HepG2 (cell line): ENCODE results near the gene MIDN. TPM values are rescaled to one million over a fixed set of nuclear protein-coding genes. Genes with fewer than 3 reads are reported as not detected.

Experiments used
- ARHGAP35 ChIP-seq: sonication (generic); formaldehyde crosslinking; IDR thresholded peaks from 2 replicates; pipeline ENCODE4 v1.9.0; 2022; ENCODE audit warnings: mild to moderate bottlenecking, inconsistent platforms, moderate library complexity, missing genetic modification reagents, borderline replicate concordance
- CBX1 ChIP-seq: IDR thresholded peaks from one replicate; pipeline ENCODE4 v1.6.1; 2016; ENCODE audit warnings: antibody characterized with exemption, low read depth
- CREB1 ChIP-seq, 2 experiments: fragments of 450-650 bp in 1 of 2; IDR thresholded peaks; 2 replicates each; pipeline ENCODE4 v1.6.1; 2016 to 2017; ENCODE audit warnings: control low read depth in 1 of 2, mild to moderate bottlenecking in 1 of 2, missing compliant biosample characterization in 1 of 2, missing genetic modification characterization in 1 of 2
- CREM ChIP-seq, 2 experiments: sonication (generic) in 1 of 2; formaldehyde crosslinking in 1 of 2; IDR thresholded peaks; 2 replicates each; pipeline versions ENCODE4 v1.4.0 to v1.6.1; 2016 to 2020; ENCODE audit warnings: antibody characterized with exemption in 1 of 2, mild to moderate bottlenecking in 1 of 2, missing genetic modification reagents in 1 of 2
- FOSL1 ChIP-seq: sonication (generic); formaldehyde crosslinking; IDR thresholded peaks from 2 replicates; pipeline ENCODE4 v1.9.0; 2021; ENCODE audit warnings: missing genetic modification reagents, borderline replicate concordance
- GPN1 ChIP-seq: sonication (generic); formaldehyde crosslinking; IDR thresholded peaks from 2 replicates; pipeline ENCODE4 v1.5.1; 2020; ENCODE audit warnings: missing genetic modification reagents, borderline replicate concordance
- HCFC1 ChIP-seq: fragments of 150-350 bp; IDR thresholded peaks from 2 replicates; pipeline ENCODE4 v1.6.1; 2014; ENCODE audit warnings: low read depth, low read length
- HNRNPK ChIP-seq: fragments of 200-400 bp; formaldehyde crosslinking; IDR thresholded peaks from 2 replicates; pipeline ENCODE4 v1.6.1; 2018; ENCODE audit warnings: low read length, low read depth, moderate library complexity, mild to moderate bottlenecking; ENCODE audit not compliant: poor library complexity, severe bottlenecking
- MED1 ChIP-seq: sonication (generic); formaldehyde crosslinking; IDR thresholded peaks from 2 replicates; pipeline ENCODE4 v1.4.0; 2020; ENCODE audit warnings: missing genetic modification reagents
- MLLT10 ChIP-seq: sonication (generic); formaldehyde crosslinking; IDR thresholded peaks from 2 replicates; pipeline ENCODE4 v1.4.0; 2020; ENCODE audit warnings: missing genetic modification reagents
- NCOR1 ChIP-seq: fragments of 200-600 bp; sonication (generic); IDR thresholded peaks from 2 replicates; pipeline ENCODE4 v1.7.0; 2017; ENCODE audit warnings: antibody characterized with exemption, low read length, borderline replicate concordance
- PHB2 ChIP-seq: fragments of 450-650 bp; IDR thresholded peaks from 2 replicates; pipeline ENCODE4 v1.6.1; 2018; ENCODE audit not compliant: partially characterized antibody
- PHF5A ChIP-seq: IDR thresholded peaks from one replicate; pipeline ENCODE4 v1.6.1; 2018; ENCODE audit warnings: low read depth, missing genetic modification reagents; ENCODE audit not compliant: unreplicated experiment
- PTBP1 ChIP-seq: fragments of 200-400 bp; formaldehyde crosslinking; IDR thresholded peaks from 2 replicates; pipeline ENCODE4 v1.6.1; 2018; ENCODE audit warnings: low read length, low read depth; ENCODE audit not compliant: poor library complexity, severe bottlenecking
- SNAI1 ChIP-seq: sonication (generic); formaldehyde crosslinking; IDR thresholded peaks from 2 replicates; pipeline ENCODE4 v1.5.0; 2020; ENCODE audit warnings: mild to moderate bottlenecking, missing genetic modification reagents, borderline replicate concordance
- YEATS4 ChIP-seq: sonication (generic); formaldehyde crosslinking; IDR thresholded peaks from 2 replicates; pipeline ENCODE4 v1.4.0; 2020; ENCODE audit warnings: missing genetic modification reagents, borderline replicate concordance
- ZEB1 ChIP-seq: IDR thresholded peaks from 2 replicates; pipeline ENCODE4 v1.6.1; 2012; ENCODE audit warnings: mild to moderate bottlenecking, low read depth, inconsistent platforms; ENCODE audit not compliant: insufficient replicate concordance
- ZFP36L1 ChIP-seq: sonication (generic); formaldehyde crosslinking; IDR thresholded peaks from 2 replicates; pipeline ENCODE4 v1.8.0; 2022; ENCODE audit warnings: mild to moderate bottlenecking, missing genetic modification reagents, moderate library complexity
- ZFP36L2 ChIP-seq: sonication (generic); formaldehyde crosslinking; IDR thresholded peaks from 2 replicates; pipeline ENCODE4 v1.4.0; 2020; ENCODE audit warnings: missing genetic modification reagents
- ZNF274 ChIP-seq: sonication (generic); formaldehyde crosslinking; IDR thresholded peaks from 2 replicates; pipeline ENCODE4 v1.5.1; 2020; ENCODE audit warnings: mild to moderate bottlenecking, missing genetic modification reagents
- ZNF850 ChIP-seq: sonication (generic); formaldehyde crosslinking; conservative IDR thresholded peaks from 2 replicates; pipeline ENCODE4 v1.9.0; 2021; ENCODE audit warnings: mild to moderate bottlenecking, missing genetic modification reagents
- polyA plus RNA-seq, 8 experiments: library from polyadenylated mRNA; depleted of rRNA in 3 of 8; stranded (reverse) in 7 of 8; unstranded in 1 of 8; fragments of >200 nt; fragmentation: Illumina TruSeq in 4 of 8; extraction: Trizol in 4 of 8; gene quantifications; 2 replicates each; pipeline versions ENCODE4 v1.2.1 to v1.2.3, GENCODE V29; 2011 to 2016; ENCODE audit warnings: low read depth in 4 of 8, missing spikeins in 1 of 8, mixed read lengths in 1 of 8; ENCODE audit not compliant: insufficient read depth in 1 of 8
- total RNA-seq, 5 experiments: library from RNA; depleted of rRNA; stranded (reverse); fragments of >200 nt; fragmentation: Illumina TruSeq; extraction: Trizol; gene quantifications; 2 replicates each; pipeline ENCODE4 v1.2.3, GENCODE V29; 2016; ENCODE audit warnings: low read depth in 1 of 5
- TF ChIP-seq, protein P1 (sequence below): sonication (generic); formaldehyde crosslinking; IDR thresholded peaks from 2 replicates; pipeline ENCODE4 v1.4.0; 2020; ENCODE audit warnings: missing genetic modification reagents, mild to moderate bottlenecking, borderline replicate concordance
- TF ChIP-seq, protein P2 (sequence below): sonication (generic); formaldehyde crosslinking; IDR thresholded peaks from 2 replicates; pipeline ENCODE4 v1.4.0; 2020; ENCODE audit warnings: mild to moderate bottlenecking, missing genetic modification reagents
- TF ChIP-seq, protein P3 (sequence below): IDR thresholded peaks from 2 replicates; pipeline ENCODE4 v1.6.1; 2018; ENCODE audit warnings: missing genetic modification reagents

Gene MIDN
- total and polyA plus RNA-seq, 2 of the 13 experiments (the other 11 are each of a cell fraction or from before 2014, with no cell fraction given) = 8.4 to 18.0 TPM

DNA sequence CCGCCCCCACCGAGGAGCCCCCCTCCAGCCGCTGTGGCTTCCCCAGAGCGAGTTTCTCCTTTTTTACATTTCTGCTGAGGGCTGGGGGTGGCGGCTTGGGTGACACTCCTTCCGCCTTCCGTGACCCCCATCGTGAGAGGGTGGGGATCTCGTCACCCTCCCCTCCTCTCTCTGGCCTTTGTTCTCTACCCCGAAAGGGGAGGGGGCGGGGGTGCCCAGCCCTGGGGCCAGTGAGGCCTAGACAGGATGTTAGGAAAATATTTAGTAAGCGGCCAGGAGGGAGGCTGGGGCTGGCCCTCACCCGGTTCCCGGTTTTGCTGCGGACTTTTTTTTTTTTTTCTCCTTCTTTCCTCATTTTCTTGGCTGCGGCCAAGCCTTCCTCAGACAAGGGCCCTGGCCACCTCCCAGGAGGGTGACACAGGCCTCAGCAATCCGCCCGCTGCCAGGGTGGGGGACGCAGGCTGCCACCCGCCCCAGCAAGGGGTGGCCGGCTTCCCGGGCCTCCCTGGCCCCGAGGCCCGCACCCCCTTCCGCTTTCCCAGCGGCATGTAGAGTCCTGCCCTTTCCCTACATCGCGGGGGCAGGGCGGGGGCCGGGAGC lies 3.9 kb downstream of the MIDN start (continued):
- TF ChIP-seq HCFC1 (no peak), ARHGAP35 (CRISPR knock-in tag) (no peak), MED1 (CRISPR knock-in tag) (no peak; the same call in 1 of the 2 replicates), CBX1 (no peak), PHB2 (no peak), ZEB1 (no peak), PHF5A (CRISPR knock-in tag) (no peak), ZNF850 (no peak), PTBP1 (peak; percentile 29), CREB1 (IDR thresholded peaks at IDR 0.05) (0 out of 2 replicates have a peak, but pooled peaks have one; percentile 4), CREB1 (CRISPR knock-in tag; IDR thresholded peaks at IDR 0.05) (peak; percentile 19; the same call in 1 of the 2 replicates), ZNF274 (CRISPR knock-in tag) (no peak), GPN1 (CRISPR knock-in tag) (no peak), NCOR1 (peak; percentile 56; the same call in 1 of the 2 replicates), SNAI1 (CRISPR knock-in tag) (no peak), MLLT10 (no peak), HNRNPK (no peak), ZFP36L2 (CRISPR knock-in tag) (no peak), YEATS4 (CRISPR knock-in tag) (no peak; the same call in 1 of the 2 replicates), CREM (IDR thresholded peaks at IDR 0.05) (peak; percentile 54), CREM (CRISPR knock-in tag; IDR thresholded peaks at IDR 0.05) (no peak), FOSL1 (no peak), ZFP36L1 (CRISPR knock-in tag) (no peak)
- TF ChIP-seq, protein P1, sequence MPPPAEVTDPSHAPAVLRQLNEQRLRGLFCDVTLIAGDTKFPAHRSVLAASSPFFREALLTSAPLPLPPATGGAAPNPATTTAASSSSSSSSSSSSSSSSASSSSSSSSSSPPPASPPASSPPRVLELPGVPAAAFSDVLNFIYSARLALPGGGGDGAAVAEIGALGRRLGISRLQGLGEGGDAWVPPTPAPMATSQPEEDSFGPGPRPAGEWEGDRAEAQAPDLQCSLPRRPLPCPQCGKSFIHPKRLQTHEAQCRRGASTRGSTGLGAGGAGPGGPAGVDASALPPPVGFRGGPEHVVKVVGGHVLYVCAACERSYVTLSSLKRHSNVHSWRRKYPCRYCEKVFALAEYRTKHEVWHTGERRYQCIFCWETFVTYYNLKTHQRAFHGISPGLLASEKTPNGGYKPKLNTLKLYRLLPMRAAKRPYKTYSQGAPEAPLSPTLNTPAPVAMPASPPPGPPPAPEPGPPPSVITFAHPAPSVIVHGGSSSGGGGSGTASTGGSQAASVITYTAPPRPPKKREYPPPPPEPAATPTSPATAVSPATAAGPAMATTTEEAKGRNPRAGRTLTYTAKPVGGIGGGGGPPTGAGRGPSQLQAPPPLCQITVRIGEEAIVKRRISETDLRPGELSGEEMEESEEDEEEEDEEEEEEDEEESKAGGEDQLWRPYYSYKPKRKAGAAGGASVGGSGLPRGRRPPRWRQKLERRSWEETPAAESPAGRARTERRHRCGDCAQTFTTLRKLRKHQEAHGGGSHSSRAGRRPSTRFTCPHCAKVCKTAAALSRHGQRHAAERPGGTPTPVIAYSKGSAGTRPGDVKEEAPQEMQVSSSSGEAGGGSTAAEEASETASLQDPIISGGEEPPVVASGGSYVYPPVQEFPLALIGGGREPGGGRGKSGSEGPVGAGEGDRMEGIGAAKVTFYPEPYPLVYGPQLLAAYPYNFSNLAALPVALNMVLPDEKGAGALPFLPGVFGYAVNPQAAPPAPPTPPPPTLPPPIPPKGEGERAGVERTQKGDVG (CRISPR knock-in tag) = no peak
- TF ChIP-seq, protein P2, sequence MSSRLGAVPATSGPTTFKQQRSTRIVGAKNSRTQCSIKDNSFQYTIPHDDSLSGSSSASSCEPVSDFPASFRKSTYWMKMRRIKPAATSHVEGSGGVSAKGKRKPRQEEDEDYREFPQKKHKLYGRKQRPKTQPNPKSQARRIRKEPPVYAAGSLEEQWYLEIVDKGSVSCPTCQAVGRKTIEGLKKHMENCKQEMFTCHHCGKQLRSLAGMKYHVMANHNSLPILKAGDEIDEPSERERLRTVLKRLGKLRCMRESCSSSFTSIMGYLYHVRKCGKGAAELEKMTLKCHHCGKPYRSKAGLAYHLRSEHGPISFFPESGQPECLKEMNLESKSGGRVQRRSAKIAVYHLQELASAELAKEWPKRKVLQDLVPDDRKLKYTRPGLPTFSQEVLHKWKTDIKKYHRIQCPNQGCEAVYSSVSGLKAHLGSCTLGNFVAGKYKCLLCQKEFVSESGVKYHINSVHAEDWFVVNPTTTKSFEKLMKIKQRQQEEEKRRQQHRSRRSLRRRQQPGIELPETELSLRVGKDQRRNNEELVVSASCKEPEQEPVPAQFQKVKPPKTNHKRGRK = no peak
- TF ChIP-seq, protein P3, sequence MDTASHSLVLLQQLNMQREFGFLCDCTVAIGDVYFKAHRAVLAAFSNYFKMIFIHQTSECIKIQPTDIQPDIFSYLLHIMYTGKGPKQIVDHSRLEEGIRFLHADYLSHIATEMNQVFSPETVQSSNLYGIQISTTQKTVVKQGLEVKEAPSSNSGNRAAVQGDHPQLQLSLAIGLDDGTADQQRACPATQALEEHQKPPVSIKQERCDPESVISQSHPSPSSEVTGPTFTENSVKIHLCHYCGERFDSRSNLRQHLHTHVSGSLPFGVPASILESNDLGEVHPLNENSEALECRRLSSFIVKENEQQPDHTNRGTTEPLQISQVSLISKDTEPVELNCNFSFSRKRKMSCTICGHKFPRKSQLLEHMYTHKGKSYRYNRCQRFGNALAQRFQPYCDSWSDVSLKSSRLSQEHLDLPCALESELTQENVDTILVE (CRISPR knock-in tag) = no peak; the same call in 1 of the 2 replicates
